OCI-LY3 (cell line): Measurements from ENCODE around the gene ST3GAL5.

Experiments used
- CTCF ChIP-seq: fragments of 200-600, 300-600 bp; sonication (generic); IDR thresholded peaks from 2 replicates; pipeline ENCODE4 v1.5.1; 2014; ENCODE audit warnings: antibody characterized with exemption, low read length, low read depth
- EZH2phosphoT487 ChIP-seq: fragments of 200-600 bp; shearing (Covaris generic); IDR thresholded peaks from 2 replicates; pipeline ENCODE4 v1.6.1; 2018; ENCODE audit warnings: antibody characterized with exemption, mixed run types, low read depth

DNA sequence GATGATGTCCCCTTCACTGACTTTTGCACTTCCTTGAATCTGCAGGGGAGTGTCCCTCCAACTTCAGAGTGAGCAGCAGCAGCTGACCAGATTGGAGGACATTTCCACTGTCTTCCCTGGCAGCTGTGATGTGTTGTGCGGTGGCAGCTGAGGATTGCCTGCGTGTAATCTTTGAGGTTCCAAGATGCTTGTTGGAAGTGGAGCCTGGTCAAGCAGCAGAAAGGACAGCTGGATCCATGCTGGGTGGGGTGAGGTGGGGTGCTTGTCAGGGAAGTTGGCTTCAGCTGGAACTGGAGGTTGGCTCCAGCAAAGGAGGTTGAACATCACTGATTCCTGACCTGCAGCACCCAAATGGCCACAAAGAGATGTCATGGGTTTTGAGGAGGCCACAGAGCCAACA is 64.8 kb downstream of the ST3GAL5 start:
- no peak for TF ChIP-seq CTCF
- no peak for TF ChIP-seq EZH2phosphoT487
